Heart left ventricle (tissue), 16 donors: ENCODE measurements around the gene RMDN3. TPM values are rescaled to one million over a fixed set of nuclear protein-coding genes. Genes with fewer than 3 reads are reported as not detected.
A peak's percentile ranks its signal among the peaks of the same experiment; 100 is the strongest.

Source experiments
- ATAC-seq, 4 donors: fragments of 200-7000 bp; cut with Tn5 transposase; one replicate each; pipeline ENCODE4 v1.9.1; 2020 to 2022; ENCODE audit warnings: moderate library complexity in 4 of 4, mild to moderate bottlenecking in 3 of 4, moderate number of reproducible peaks in 1 of 4
- DNase-seq, 5 donors: peaks; one replicate each; pipeline ENCODE4 v3.0.0-alpha.2; 2020
- H3K27ac ChIP-seq, 12 donors: fragments of 200-600 bp; sonication (generic) in 4 of 12; one replicate each; pipeline versions ENCODE4 v1.5.0 to v1.8.0; 2016 to 2022; ENCODE audit warnings: mild to moderate bottlenecking in 2 of 12
- H3K27me3 ChIP-seq, 9 donors: fragments of 200-600 bp; sonication (generic) in 2 of 9; one replicate each; pipeline versions ENCODE4 v1.5.1 to v1.8.0; 2016 to 2022; ENCODE audit warnings: mild to moderate bottlenecking in 3 of 9
- H3K36me3 ChIP-seq, 9 donors: fragments of 200-600 bp; sonication (generic) in 2 of 9; one replicate each; pipeline versions ENCODE4 v1.5.0 to v1.8.0; 2018 to 2022; ENCODE audit warnings: mild to moderate bottlenecking in 2 of 9
- H3K4me1 ChIP-seq, 12 donors: fragments of 200-600 bp; sonication (generic) in 4 of 12; one replicate each; pipeline versions ENCODE4 v1.5.0 to v1.8.0; 2016 to 2022; ENCODE audit warnings: mild to moderate bottlenecking in 3 of 12
- H3K4me3 ChIP-seq, 12 donors: fragments of 200-600 bp; sonication (generic) in 4 of 12; one replicate each; pipeline versions ENCODE4 v1.5.0 to v1.8.0; 2017 to 2022; ENCODE audit warnings: mild to moderate bottlenecking in 9 of 12, moderate library complexity in 4 of 12
- H3K9me3 ChIP-seq, 12 donors: fragments of 200-600 bp; sonication (generic) in 4 of 12; one replicate each; pipeline versions ENCODE4 v1.5.0 to v1.8.0; 2016 to 2022; ENCODE audit warnings: mild to moderate bottlenecking in 1 of 12
- POLR2A ChIP-seq, 2 donors: fragments of 450-650 bp; IDR thresholded peaks; one replicate each; pipeline ENCODE4 v1.6.1; 2017; ENCODE audit warnings: antibody characterized with exemption in 2 of 2, mild to moderate bottlenecking in 2 of 2, moderate library complexity in 2 of 2
- WGBS, 4 donors: extraction: QIAGEN DNeasy Blood & Tissue Kit in 2 of 4; methylation state at CpG; one replicate each; pipeline versions ENCODE4 v1.1.5 to v1.1.7; 2013 to 2018; 5-methylcytosine and 5-hydroxymethylcytosine counted together
- intact Hi-C, 10 donors: fragments of 100-400 bp; cut with DNase I; formaldehyde crosslinking; loops; one replicate each; pipeline versions ENCODE4 v1.11.1 to v1.14.2; 2022
- polyA plus RNA-seq, 2 donors: library from polyadenylated mRNA; stranded (reverse); fragments of 200-250 nt; gene quantifications; one replicate each; pipeline ENCODE4 v1.2.3, GENCODE V29; 2013
- total RNA-seq, 9 donors: library from RNA; depleted of rRNA in 2 of 9; stranded (reverse); fragments of >200 nt in 2 of 9; fragmentation: NEBNext Ultra II Directional in 3 of 9; extraction: Animal tissue kit (Norgen Biotek cat#: 25700) in 3 of 9; gene quantifications; one replicate each; pipeline versions ENCODE4 v1.1.0 to v1.2.4, GENCODE V29; 2016 to 2023
- TF ChIP-seq, protein P1 (sequence below), 12 donors: fragments of 200-600 bp; sonication (generic) in 4 of 12; IDR thresholded peaks; one replicate each; pipeline versions ENCODE4 v1.5.0 to v1.8.0; 2018 to 2022; ENCODE audit warnings: antibody characterized with exemption in 12 of 12, mild to moderate bottlenecking in 5 of 12
- donor health status: ischemic (EF 13 %, LVEDD 7.1; RV severe dilation, severe dysfunction).
- donor health status: healthy with polysubstance abuse.
- donor health status: DM: no; HTN: yes; CAD: no.
- donor health status: DM: no; HTN: no; CAD: no.
- donor health status: ischemic (EF 25% LVEDD 6.9; RV normal size, moderate dysfunction).
- donor health status: ischemic (EF 25% LVEDD 5.7; RV mildly dilated, moderate dysfunction).
- donor health status: healthy.
- donor health status: DM: yes; HTN: yes; CAD: no.
- donor health status: ischemic (EF 35%, LVEDD 5.7; RV mildly dilated, moderate dysfunction).
- donor health status: nonischemic (EF 11% LVEDD 7.7; RV severe dilation, severe dysfunction).
- donor health status: DM: yes; HTN: yes; CAD: no.
- donor health status: PGD.
- donor health status: ischemic (EF 29% LVEDD 5.4; RV normal size, mild dysfunction).
- donor health status: nonischemic (EF 23%, LVEDD 6.1; RV moderate dilation, normal function).

The RMDN3 gene
- total and polyA plus RNA-seq, 11 donors: 12.0 to 26.2 (median 18.5) TPM

GRCh38 chr15:40731034-40731433 is 24.0 kb downstream of the RMDN3 start:
- intact Hi-C loops: no loop called here
- WGBS, 4 donors: 30 to 61% (median 48%) methylated on average over 3 of the region's 3 CpGs
- TF ChIP-seq POLR2A (IDR thresholded peaks at IDR 0.05): no peak
- TF ChIP-seq, protein P1, sequence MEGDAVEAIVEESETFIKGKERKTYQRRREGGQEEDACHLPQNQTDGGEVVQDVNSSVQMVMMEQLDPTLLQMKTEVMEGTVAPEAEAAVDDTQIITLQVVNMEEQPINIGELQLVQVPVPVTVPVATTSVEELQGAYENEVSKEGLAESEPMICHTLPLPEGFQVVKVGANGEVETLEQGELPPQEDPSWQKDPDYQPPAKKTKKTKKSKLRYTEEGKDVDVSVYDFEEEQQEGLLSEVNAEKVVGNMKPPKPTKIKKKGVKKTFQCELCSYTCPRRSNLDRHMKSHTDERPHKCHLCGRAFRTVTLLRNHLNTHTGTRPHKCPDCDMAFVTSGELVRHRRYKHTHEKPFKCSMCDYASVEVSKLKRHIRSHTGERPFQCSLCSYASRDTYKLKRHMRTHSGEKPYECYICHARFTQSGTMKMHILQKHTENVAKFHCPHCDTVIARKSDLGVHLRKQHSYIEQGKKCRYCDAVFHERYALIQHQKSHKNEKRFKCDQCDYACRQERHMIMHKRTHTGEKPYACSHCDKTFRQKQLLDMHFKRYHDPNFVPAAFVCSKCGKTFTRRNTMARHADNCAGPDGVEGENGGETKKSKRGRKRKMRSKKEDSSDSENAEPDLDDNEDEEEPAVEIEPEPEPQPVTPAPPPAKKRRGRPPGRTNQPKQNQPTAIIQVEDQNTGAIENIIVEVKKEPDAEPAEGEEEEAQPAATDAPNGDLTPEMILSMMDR (IDR thresholded peaks at IDR 0.05): no peak
- Histone ChIP-seq H3K4me1 (peaks cover 0 to 3% (median 0%) of the 10 kb centered on the region in 12 donors), H3K36me3 (peaks cover 0 to 55% (median 31%) of the 10 kb centered on the region in 9 donors), H3K27me3 (no peaks in the 10 kb centered on the region), H3K9me3 (no peaks in the 10 kb centered on the region), H3K27ac (peak overlapping the region in 3 of 12 donors; percentile 15 to 53 (median 48)), H3K4me3 (no peak overlapping the region)
- DNase-seq (peak in 1 of 5 donors; percentile 13), ATAC-seq (peak in 1 of 4 donors; percentile 45)

DNA sequence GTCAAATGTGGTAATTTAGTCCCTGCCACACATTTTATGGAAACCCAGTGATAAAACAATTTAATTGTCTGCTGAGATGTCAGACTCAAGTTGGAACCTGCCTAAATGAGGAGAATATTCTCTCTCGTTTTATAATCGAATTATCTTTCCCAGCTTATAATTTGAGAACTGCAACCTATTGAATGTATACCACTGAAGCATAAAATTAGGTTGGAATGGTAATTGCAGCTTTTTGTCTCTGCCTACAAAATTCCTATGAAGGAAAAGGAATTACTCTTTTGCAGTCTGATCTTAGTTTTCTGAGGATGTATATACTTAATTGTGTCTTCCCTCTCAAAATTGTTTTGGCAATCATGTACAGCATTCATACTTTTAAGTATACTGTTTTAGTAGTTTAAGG is 31.1 kb downstream of the RMDN3 start:
- TF ChIP-seq POLR2A (IDR thresholded peaks at IDR 0.05): no peak
- TF ChIP-seq, protein P1 (IDR thresholded peaks at IDR 0.05): no peak
- 89 to 90% (median 89%) methylated on average over 2 of the region's 2 CpGs for WGBS, 4 donors

DNA sequence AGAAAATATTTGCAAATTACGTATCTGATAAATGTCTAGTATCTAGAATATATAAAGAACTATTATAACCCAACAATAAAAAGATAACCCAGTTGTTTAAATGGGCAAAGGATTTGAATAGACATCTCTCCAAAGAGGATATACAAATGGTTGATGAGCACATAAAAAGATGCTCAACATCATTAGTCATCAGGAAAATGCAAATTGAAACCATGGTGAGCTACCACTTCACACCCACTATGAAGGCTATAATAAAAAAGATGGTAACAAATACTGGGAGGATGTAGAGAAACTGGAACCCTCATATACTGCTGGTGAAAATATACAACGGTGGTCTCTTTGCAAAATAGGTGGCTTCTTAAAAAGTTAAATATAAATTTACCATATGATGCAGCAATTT is 32.1 kb downstream of the RMDN3 start:
- H3K4me3 ChIP-seq: no peak overlapping the region
- 91 to 97% (median 94%) methylated on average over 2 of the region's 2 CpGs for WGBS, 4 donors
- no peaks in the 10 kb centered on the region for H3K27me3 ChIP-seq
- no peak overlapping the region for H3K27ac ChIP-seq
- H3K36me3 ChIP-seq: no peaks in the 10 kb centered on the region
- ATAC-seq (no peak), DNase-seq (no peak)
- no peak for TF ChIP-seq POLR2A (IDR thresholded peaks at IDR 0.05)
- TF ChIP-seq, protein P1 (IDR thresholded peaks at IDR 0.05): no peak
- no peaks in the 10 kb centered on the region for H3K4me1 ChIP-seq
- intact Hi-C loops: no loop called here
- no peaks in the 10 kb centered on the region for H3K9me3 ChIP-seq

More for the DNA sequence above, 31.1 kb downstream of the RMDN3 start:
- Histone ChIP-seq H3K27me3 (no peaks in the 10 kb centered on the region), H3K4me3 (no peak overlapping the region), H3K9me3 (no peaks in the 10 kb centered on the region), H3K27ac (no peak overlapping the region), H3K36me3 (no peaks in the 10 kb centered on the region), H3K4me1 (no peaks in the 10 kb centered on the region)
- DNase-seq (no peak), ATAC-seq (no peak)
- intact Hi-C loops: no loop called here

DNA sequence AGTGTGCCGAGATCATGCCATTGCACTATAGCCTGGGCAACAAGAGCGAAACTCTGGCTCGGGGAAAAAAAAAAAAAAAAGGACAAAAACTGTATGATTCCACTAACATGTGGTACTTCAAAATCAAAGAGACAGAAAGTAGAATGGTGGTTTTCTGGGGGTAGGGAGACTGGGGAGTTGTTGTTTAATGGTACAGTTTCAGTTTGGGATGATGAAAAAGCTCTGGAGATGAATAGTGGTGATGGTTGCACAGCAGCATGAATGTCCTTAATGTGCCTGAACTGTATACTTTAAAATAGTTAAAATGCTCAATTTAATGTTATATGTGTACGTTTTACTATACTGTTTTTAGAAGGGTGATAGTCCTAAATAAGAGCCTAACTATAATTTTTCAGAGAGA is 32.7 kb downstream of the RMDN3 start:
- H3K27me3 ChIP-seq: no peaks in the 10 kb centered on the region
- no peaks in the 10 kb centered on the region for H3K9me3 ChIP-seq
- no peak for TF ChIP-seq POLR2A (IDR thresholded peaks at IDR 0.05)
- TF ChIP-seq, protein P1 (IDR thresholded peaks at IDR 0.05): no peak
- no peak for ATAC-seq
- no peaks in the 10 kb centered on the region for H3K36me3 ChIP-seq
- no peaks in the 10 kb centered on the region for H3K4me1 ChIP-seq
- no peak for DNase-seq
- no peak overlapping the region for H3K27ac ChIP-seq
- H3K4me3 ChIP-seq: no peak overlapping the region
- intact Hi-C loops: no loop called here
- 90 to 97% (median 95%) methylated on average over 4 of the region's 4 CpGs for WGBS, 4 donors
